ENCODE results near the gene TEX28.
"Not testable (repeated sequence)": the region's sequence is repeated elsewhere in the genome, so short reads cannot be mapped to it uniquely, and the experiment has no call there.

TEX28 gene

DNA sequence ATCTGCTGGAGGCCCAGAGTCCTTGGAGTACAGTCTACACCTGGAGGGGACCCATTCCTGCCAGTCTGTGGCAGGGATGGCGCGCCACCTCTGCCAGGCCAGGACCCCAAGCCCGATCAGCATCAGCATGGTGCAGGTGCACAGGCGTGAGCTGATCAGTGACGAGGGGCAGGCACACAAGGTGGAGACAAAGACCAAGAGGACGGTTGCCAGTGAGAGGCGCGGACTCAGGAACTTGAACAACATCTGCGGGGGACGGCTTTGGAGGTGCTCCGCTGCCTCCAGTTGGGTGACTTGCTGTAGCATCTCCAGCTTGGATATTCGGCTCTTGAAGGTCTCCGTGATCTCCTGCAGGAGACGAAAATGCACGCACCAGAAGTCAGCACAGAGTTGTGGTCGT lies 61.3 kb downstream of the TEX28 start:
- not testable (repeated sequence) for H3K27me3 ChIP-seq (ENCODE audit: control insufficient read depth, low read length); H3K27ac ChIP-seq (ENCODE audit: low read depth, low read length)

DNA sequence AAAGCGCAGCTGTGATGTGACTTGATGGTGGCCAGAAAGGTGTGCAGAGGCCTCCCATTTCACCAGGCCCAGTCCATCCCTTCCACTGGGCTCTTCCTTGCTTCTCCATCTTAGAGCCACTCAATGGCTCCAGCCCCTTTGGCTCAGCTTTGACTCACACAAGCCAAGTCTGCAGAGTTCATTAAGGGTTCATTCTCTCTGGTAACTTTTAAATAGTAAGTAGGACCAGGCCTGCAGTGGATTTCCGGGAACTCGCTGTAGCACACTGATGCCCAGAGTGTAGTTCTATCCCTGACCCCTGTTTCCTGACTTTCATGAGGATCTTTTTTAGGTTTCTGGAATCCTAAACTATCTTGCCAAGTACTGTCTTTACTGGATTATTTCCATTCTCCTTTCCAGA lies 63.5 kb downstream of the TEX28 start:
- not testable (repeated sequence) for H3K4me2 ChIP-seq (ENCODE audit: low read length); H3K36me3 ChIP-seq (ENCODE audit: control insufficient read depth, low read length); H3K4me1 ChIP-seq (ENCODE audit: control insufficient read depth, low read length); H3K27me3 ChIP-seq (ENCODE audit: control insufficient read depth, low read length); H3K9me2 ChIP-seq (replicated peaks; ENCODE audit: control insufficient read depth, low read length); H3K4me3 ChIP-seq (ENCODE audit: low read length); H4K20me1 ChIP-seq (ENCODE audit: control insufficient read depth, insufficient read depth, low read depth, low read length); H3K79me2 ChIP-seq (ENCODE audit: control insufficient read depth, low read length); H3K27ac ChIP-seq (ENCODE audit: low read depth, low read length); H3K9me3 ChIP-seq (ENCODE audit: control insufficient read depth, insufficient read depth, low read length); H3F3A ChIP-seq (ENCODE audit: control insufficient read depth, insufficient read depth)

More for the DNA sequence above, 61.3 kb downstream of the TEX28 start:
- not testable (repeated sequence) for H3K4me2 ChIP-seq (ENCODE audit: low read length); H3K4me3 ChIP-seq (ENCODE audit: low read length); H3K9me2 ChIP-seq (replicated peaks; ENCODE audit: control insufficient read depth, low read length); H3K79me2 ChIP-seq (ENCODE audit: control insufficient read depth, low read length); H3F3A ChIP-seq (ENCODE audit: control insufficient read depth, insufficient read depth); H3K9me3 ChIP-seq (ENCODE audit: control insufficient read depth, insufficient read depth, low read length); H3K4me1 ChIP-seq (ENCODE audit: control insufficient read depth, low read length); H4K20me1 ChIP-seq (ENCODE audit: control insufficient read depth, insufficient read depth, low read depth, low read length); H3K36me3 ChIP-seq (ENCODE audit: control insufficient read depth, low read length)

DNA sequence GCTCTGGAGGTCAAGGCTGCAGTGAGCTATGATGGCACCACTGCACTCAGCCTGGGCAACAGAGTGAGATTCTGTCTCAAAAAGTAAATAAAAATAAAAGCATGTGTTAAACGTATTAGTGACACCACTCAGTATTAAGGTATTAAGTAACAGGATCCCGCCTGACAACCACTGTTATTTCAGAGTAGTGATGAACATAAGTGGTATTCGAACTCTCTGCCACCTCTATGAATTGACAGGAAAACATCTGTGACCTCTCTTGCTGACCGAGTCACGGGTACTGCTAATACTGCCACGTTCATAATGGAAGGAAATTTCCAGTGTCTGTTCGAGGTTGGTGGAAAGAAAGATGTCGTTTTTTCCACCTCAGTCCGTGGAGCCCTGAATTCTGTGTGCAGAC lies 68.2 kb downstream of the TEX28 start:
- not testable (repeated sequence) for H3K36me3 ChIP-seq (ENCODE audit: control insufficient read depth, low read length); H3K4me1 ChIP-seq (ENCODE audit: control insufficient read depth, low read length); H4K20me1 ChIP-seq (ENCODE audit: control insufficient read depth, insufficient read depth, low read depth, low read length); H3F3A ChIP-seq (ENCODE audit: control insufficient read depth, insufficient read depth); H3K9me2 ChIP-seq (replicated peaks; ENCODE audit: control insufficient read depth, low read length); H3K27me3 ChIP-seq (ENCODE audit: control insufficient read depth, low read length); H3K9me3 ChIP-seq (ENCODE audit: control insufficient read depth, insufficient read depth, low read length); H3K4me2 ChIP-seq (ENCODE audit: low read length); H3K79me2 ChIP-seq (ENCODE audit: control insufficient read depth, low read length); H3K27ac ChIP-seq (ENCODE audit: low read depth, low read length); H3K4me3 ChIP-seq (ENCODE audit: low read length)

DNA sequence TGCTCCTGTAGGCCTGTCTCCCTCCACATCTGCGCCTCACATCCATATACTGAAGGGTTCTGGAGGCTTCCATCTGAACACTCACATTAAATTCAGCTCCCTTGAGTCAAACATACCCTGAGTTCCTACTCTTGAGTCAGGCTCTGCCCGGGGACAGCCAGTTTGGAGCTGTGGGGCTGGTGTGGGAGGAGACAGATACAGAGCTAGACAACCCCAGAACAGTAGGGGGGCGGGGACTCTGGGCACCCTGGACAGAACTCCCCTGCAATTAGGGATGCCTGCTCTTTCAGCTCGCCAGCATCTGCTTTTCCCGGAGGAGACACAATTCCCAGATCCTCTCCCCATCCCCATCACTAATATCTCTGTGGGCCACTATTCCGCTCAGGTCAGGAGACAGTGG lies 69.6 kb downstream of the TEX28 start:
- not testable (repeated sequence) for H3K9me2 ChIP-seq (replicated peaks; ENCODE audit: control insufficient read depth, low read length)

More for the DNA sequence above, 69.6 kb downstream of the TEX28 start:
- not testable (repeated sequence) for H3K4me1 ChIP-seq (ENCODE audit: control insufficient read depth, low read length); H3K79me2 ChIP-seq (ENCODE audit: control insufficient read depth, low read length); H3K36me3 ChIP-seq (ENCODE audit: control insufficient read depth, low read length); H3K9me3 ChIP-seq (ENCODE audit: control insufficient read depth, insufficient read depth, low read length); H3K4me2 ChIP-seq (ENCODE audit: low read length); H3K4me3 ChIP-seq (ENCODE audit: low read length); H4K20me1 ChIP-seq (ENCODE audit: control insufficient read depth, insufficient read depth, low read depth, low read length); H3F3A ChIP-seq (ENCODE audit: control insufficient read depth, insufficient read depth); H3K27me3 ChIP-seq (ENCODE audit: control insufficient read depth, low read length); H3K27ac ChIP-seq (ENCODE audit: low read depth, low read length)
